ENCODE measurements around the gene SAP30BP.

DNA sequence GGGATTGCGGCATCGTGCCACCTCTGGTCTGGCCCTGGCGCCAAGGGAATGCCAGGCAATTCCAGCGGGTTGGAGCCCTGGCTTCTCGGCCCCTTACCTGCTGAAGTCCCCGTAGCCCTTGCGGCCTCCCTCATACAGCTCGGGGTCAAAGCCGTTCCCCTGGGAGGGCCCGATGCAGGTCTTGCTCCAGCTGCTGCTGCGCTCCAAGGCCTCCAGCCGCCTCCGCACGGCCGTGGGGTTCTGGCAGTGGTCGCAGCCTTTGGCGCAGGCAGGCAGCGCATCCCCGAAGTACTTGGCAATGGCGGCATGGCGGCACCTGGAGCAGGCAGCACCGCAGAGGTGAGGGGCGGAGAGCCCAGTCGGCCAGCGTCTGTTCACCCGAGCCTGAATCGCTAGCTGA lies 35.8 kb upstream of the SAP30BP start:
- no peak for TF ChIP-seq CTCF (IDR thresholded peaks at IDR 0.05)
- TF ChIP-seq POLR2A (IDR thresholded peaks at IDR 0.05; ENCODE audit: low read depth): no peak
